ENCODE results near the gene ADGRL3.
"Not testable (repeated sequence)": the region's sequence is repeated elsewhere in the genome, so short reads cannot be mapped to it uniquely, and the experiment has no call there.

The ADGRL3 gene

GRCh38 chr4:61851126-61851525 is 651.0 kb downstream of the ADGRL3 start:
- DNase-seq: no peak

- DNase-seq: not testable (repeated sequence)
Measured at GRCh38 chr4:61852105-61852504, 652.0 kb downstream of the ADGRL3 start.

- no peak for DNase-seq
Measured at GRCh38 chr4:61853041-61853440, 652.9 kb downstream of the ADGRL3 start.

GRCh38 chr4:61860376-61860775 is 660.2 kb downstream of the ADGRL3 start:
- DNase-seq: no peak

- DNase-seq: no peak
Measured at GRCh38 chr4:61864286-61864685, 664.2 kb downstream of the ADGRL3 start.

- no peak for DNase-seq
Measured at GRCh38 chr4:61866378-61867030, 666.4 kb downstream of the ADGRL3 start.

- DNase-seq: no peak
Measured at GRCh38 chr4:61872983-61873382, 672.9 kb downstream of the ADGRL3 start.

- DNase-seq: no peak
Measured at GRCh38 chr4:61877266-61877665, 677.1 kb downstream of the ADGRL3 start.

- DNase-seq: no peak
Measured at GRCh38 chr4:61877893-61878292, 677.8 kb downstream of the ADGRL3 start.

GRCh38 chr4:61882381-61882780 is 682.3 kb downstream of the ADGRL3 start:
- no peak for DNase-seq

- no peak for DNase-seq
Measured at GRCh38 chr4:61886131-61886530, 686.0 kb downstream of the ADGRL3 start.

- no peak for DNase-seq
Measured at GRCh38 chr4:61889117-61889516, 689.0 kb downstream of the ADGRL3 start.

- DNase-seq: no peak
Measured at GRCh38 chr4:61890321-61890720, 690.2 kb downstream of the ADGRL3 start.

GRCh38 chr4:61891953-61892352 is 691.8 kb downstream of the ADGRL3 start:
- DNase-seq: no peak

GRCh38 chr4:61896634-61897033 is 696.5 kb downstream of the ADGRL3 start:
- no peak for DNase-seq

GRCh38 chr4:61909031-61909430 is 708.9 kb downstream of the ADGRL3 start:
- DNase-seq: no peak

- no peak for DNase-seq
Measured at GRCh38 chr4:61911313-61911756, 711.2 kb downstream of the ADGRL3 start.

- DNase-seq: no peak
Measured at GRCh38 chr4:61913619-61914018, 713.5 kb downstream of the ADGRL3 start.

- no peak for DNase-seq
Measured at GRCh38 chr4:61915501-61915900, 715.4 kb downstream of the ADGRL3 start.

- DNase-seq: no peak
Measured at GRCh38 chr4:61918507-61918906, 718.4 kb downstream of the ADGRL3 start.

GRCh38 chr4:61918987-61919386 is 718.9 kb downstream of the ADGRL3 start:
- DNase-seq: no peak

GRCh38 chr4:61919561-61919960 is 719.4 kb downstream of the ADGRL3 start:
- DNase-seq: no peak

GRCh38 chr4:61921920-61922319 is 721.8 kb downstream of the ADGRL3 start:
- DNase-seq: no peak

- no peak for DNase-seq
Measured at GRCh38 chr4:61922766-61923165, 722.6 kb downstream of the ADGRL3 start.

- DNase-seq: no peak
Measured at GRCh38 chr4:61923179-61923578, 723.1 kb downstream of the ADGRL3 start.
